Neuronal stem cell (in vitro differentiated cells): ENCODE data around the gene PFKP.
A peak's percentile ranks its signal among the peaks of the same experiment; 100 is the strongest.

Experiments
- DNase-seq: peaks from one replicate; pipeline ENCODE4 v3.0.0-alpha.2; 2013; ENCODE audit warnings: low spot score
- H2AFZ ChIP-seq: one replicate; pipeline ENCODE4 v1.6.1; 2013; ENCODE audit warnings: mild to moderate bottlenecking, low read length, inconsistent platforms
- H2AK5ac ChIP-seq: 2 replicates; pipeline ENCODE4 v1.6.1; 2013; ENCODE audit warnings: low read depth, mild to moderate bottlenecking, inconsistent platforms, low read length, moderate library complexity, mixed read lengths
- H2BK120ac ChIP-seq: 2 replicates; pipeline ENCODE4 v1.6.1; 2013; ENCODE audit warnings: low read depth, mild to moderate bottlenecking, inconsistent platforms, low read length, moderate library complexity, mixed read lengths
- H2BK12ac ChIP-seq: one replicate; pipeline ENCODE4 v1.6.1; 2013; ENCODE audit warnings: low read length, inconsistent platforms
- H2BK15ac ChIP-seq: 2 replicates; pipeline ENCODE4 v1.6.1; 2013; ENCODE audit warnings: mild to moderate bottlenecking, low read length, inconsistent platforms, mixed read lengths
- H2BK5ac ChIP-seq: one replicate; pipeline ENCODE4 v1.6.1; 2013; ENCODE audit warnings: inconsistent platforms, mild to moderate bottlenecking, low read length, moderate library complexity
- H3K14ac ChIP-seq: one replicate; pipeline ENCODE4 v1.6.1; 2013; ENCODE audit warnings: low read length, inconsistent platforms
- H3K18ac ChIP-seq: 2 replicates; pipeline ENCODE4 v1.6.1; 2013; ENCODE audit warnings: low read length, inconsistent platforms
- H3K23ac ChIP-seq: 2 replicates; pipeline ENCODE4 v1.6.1; 2013; ENCODE audit warnings: low read depth, mild to moderate bottlenecking, mixed read lengths, low read length, inconsistent platforms; ENCODE audit not compliant: poor library complexity
- H3K27ac ChIP-seq: replicated peaks from 3 replicates; pipeline ENCODE4 v1.5.1; 2013; ENCODE audit warnings: low read length, inconsistent platforms
- H3K27me3 ChIP-seq, 3 experiments: 2 replicates each; pipeline ENCODE4 v1.6.1; 2013; ENCODE audit warnings: low read length in 3 of 3, mild to moderate bottlenecking in 2 of 3, inconsistent platforms in 1 of 3, low read depth in 1 of 3, mixed read lengths in 1 of 3, moderate library complexity in 1 of 3; ENCODE audit not compliant: control insufficient read depth in 3 of 3, insufficient read depth in 3 of 3
- H3K36me3 ChIP-seq, 2 donors: replicated peaks in 1 of 2; 2 replicates each; pipeline ENCODE4 v1.6.1; 2013; ENCODE audit warnings: low read length in 2 of 2; ENCODE audit not compliant: control insufficient read depth in 2 of 2, insufficient read depth in 2 of 2
- H3K4ac ChIP-seq: 2 replicates; pipeline ENCODE4 v1.6.1; 2013; ENCODE audit warnings: inconsistent platforms, mild to moderate bottlenecking, low read length, moderate library complexity
- H3K4me1 ChIP-seq, 2 donors: 1 replicate in 1 of 2; 2 replicates in 1 of 2; pipeline ENCODE4 v1.6.1; 2013; ENCODE audit warnings: low read length in 2 of 2, low read depth in 1 of 2; ENCODE audit not compliant: control insufficient read depth in 2 of 2, insufficient read depth in 1 of 2
- H3K4me2 ChIP-seq: one replicate; pipeline ENCODE4 v1.6.1; 2013; ENCODE audit warnings: mild to moderate bottlenecking, low read length, inconsistent platforms; ENCODE audit not compliant: insufficient read depth, poor library complexity, severe bottlenecking
- H3K4me3 ChIP-seq, 2 donors: 2 replicates each; pipeline ENCODE4 v1.5.1; 2013; ENCODE audit warnings: low read length in 2 of 2, mild to moderate bottlenecking in 2 of 2, inconsistent platforms in 1 of 2, moderate library complexity in 1 of 2
- H3K79me1 ChIP-seq: one replicate; pipeline ENCODE4 v1.6.1; 2013; ENCODE audit warnings: low read depth, mild to moderate bottlenecking, inconsistent platforms, low read length, moderate library complexity
- H3K9ac ChIP-seq: one replicate; pipeline ENCODE4 v1.6.1; 2013; ENCODE audit warnings: mild to moderate bottlenecking, low read depth, low read length, inconsistent platforms; ENCODE audit not compliant: poor library complexity
- H3K9me3 ChIP-seq, 2 donors: replicated peaks in 1 of 2; 2 replicates each; pipeline versions ENCODE3 to v1.6.1; 2013; ENCODE audit warnings: low read length in 2 of 2, mild to moderate bottlenecking in 2 of 2, inconsistent platforms in 1 of 2, low read depth in 1 of 2, mixed read lengths in 1 of 2, moderate library complexity in 1 of 2; ENCODE audit not compliant: control insufficient read depth in 2 of 2, insufficient read depth in 1 of 2
- H4K8ac ChIP-seq: one replicate; pipeline ENCODE4 v1.6.1; 2013; ENCODE audit warnings: low read depth, mild to moderate bottlenecking, inconsistent platforms, low read length, moderate library complexity
- H4K91ac ChIP-seq: one replicate; pipeline ENCODE4 v1.6.1; 2013; ENCODE audit warnings: low read length, low read depth, mild to moderate bottlenecking, inconsistent platforms; ENCODE audit not compliant: poor library complexity
- WGBS, 2 donors: extraction: QIAGEN DNeasy Blood & Tissue Kit; methylation state at CpG; one replicate each; pipeline ENCODE4 v1.1.7; 2013; ENCODE audit warnings: missing lambda C conversion rate in 2 of 2, mixed read lengths in 1 of 2; ENCODE audit not compliant: insufficient read length in 2 of 2, insufficient replicate concordance in 1 of 2; ENCODE audit errors: extremely low coverage in 2 of 2; 5-methylcytosine and 5-hydroxymethylcytosine counted together

PFKP gene

GRCh38 chr10:3022027-3022426 is 45.3 kb upstream of the PFKP start:
- Histone ChIP-seq H3K4me3 (no peak overlapping the region), H3K9ac (no peak overlapping the region), H3K79me1 (no peaks in the 10 kb centered on the region), H3K4me1 (no peaks in the 10 kb centered on the region), H4K91ac (no peak overlapping the region), H3K23ac (no peak overlapping the region), H3K36me3 (no peaks in the 10 kb centered on the region), H3K27me3 (no peaks in the 10 kb centered on the region), H3K9me3 (peaks cover 0 to 4% of the 10 kb centered on the region in 2 donors), H3K4me2 (no peak overlapping the region), H3K4ac (no peak overlapping the region), H4K8ac (no peak overlapping the region), H2BK5ac (no peak overlapping the region), H2BK15ac (no peak overlapping the region), H2AK5ac (no peak overlapping the region), H2BK120ac (no peak overlapping the region), H3K27ac (no peak overlapping the region), H3K14ac (no peak overlapping the region), H2AFZ (no peak overlapping the region), H2BK12ac (no peak overlapping the region), H3K18ac (no peak overlapping the region)
- no peak for DNase-seq
- WGBS, 2 donors, result no CpG with 5 or more reads among the region's 3 CpGs

- no CpG with 5 or more reads among the region's 2 CpGs for whole genome bisulfite sequencing, 2 donors
- H2BK12ac ChIP-seq, result no peak overlapping the region
Observed at GRCh38 chr10:3023892-3024291, 43.5 kb upstream of the PFKP start.

GRCh38 chr10:3025026-3025683 is 42.2 kb upstream of the PFKP start:
- no peaks in the 10 kb centered on the region for H3K4me1 ChIP-seq
- no peak overlapping the region for H3K18ac ChIP-seq
- no peak overlapping the region for H2BK12ac ChIP-seq
- H2BK15ac ChIP-seq, result no peak overlapping the region
- no peak overlapping the region for H3K4me2 ChIP-seq
- H2AK5ac ChIP-seq, result no peak overlapping the region
- H3K4me3 ChIP-seq, result no peak overlapping the region
- no peak overlapping the region for H3K9ac ChIP-seq
- H3K27me3 ChIP-seq, result peaks cover 0 to 6% (median 0%) of the 10 kb centered on the region in 3 experiments
- no peak overlapping the region for H3K23ac ChIP-seq
- DNase-seq, result no peak
- H3K4ac ChIP-seq, result no peak overlapping the region
- no peak overlapping the region for H2BK5ac ChIP-seq
- no peak overlapping the region for H2AFZ ChIP-seq
- H3K14ac ChIP-seq, result no peak overlapping the region
- no peak overlapping the region for H2BK120ac ChIP-seq
- no peaks in the 10 kb centered on the region for H3K36me3 ChIP-seq
- H4K8ac ChIP-seq, result no peak overlapping the region
- no peak overlapping the region for H3K27ac ChIP-seq
- WGBS, 2 donors, result no CpG with 5 or more reads among the region's 6 CpGs
- no peaks in the 10 kb centered on the region for H3K79me1 ChIP-seq
- peaks cover 0 to 2% of the 10 kb centered on the region in 2 donors for H3K9me3 ChIP-seq
- H4K91ac ChIP-seq, result no peak overlapping the region

More at GRCh38 chr10:3023892-3024291, 43.5 kb upstream of the PFKP start:
- no peak overlapping the region for H3K23ac ChIP-seq
- H3K27me3 ChIP-seq, result no peaks in the 10 kb centered on the region
- H3K4me1 ChIP-seq, result no peaks in the 10 kb centered on the region
- no peak overlapping the region for H4K91ac ChIP-seq
- no peak overlapping the region for H3K14ac ChIP-seq
- H3K4me3 ChIP-seq, result no peak overlapping the region
- no peak overlapping the region for H3K4ac ChIP-seq
- no peak overlapping the region for H2BK120ac ChIP-seq
- no peak overlapping the region for H2BK5ac ChIP-seq
- H3K18ac ChIP-seq, result no peak overlapping the region
- H2AK5ac ChIP-seq, result no peak overlapping the region
- H3K4me2 ChIP-seq, result no peak overlapping the region
- no peaks in the 10 kb centered on the region for H3K36me3 ChIP-seq
- no peak overlapping the region for H3K9ac ChIP-seq
- H3K27ac ChIP-seq, result no peak overlapping the region
- peaks cover 0 to 4% of the 10 kb centered on the region in 2 donors for H3K9me3 ChIP-seq
- H2BK15ac ChIP-seq, result no peak overlapping the region
- H2AFZ ChIP-seq, result no peak overlapping the region
- no peak overlapping the region for H4K8ac ChIP-seq
- no peaks in the 10 kb centered on the region for H3K79me1 ChIP-seq
- no peak for DNase-seq

- Histone ChIP-seq H3K4me3 (peak overlapping the region in 1 of 2 donors; percentile 42), H3K4me2 (no peak overlapping the region), H3K4me1 (no peaks in the 10 kb centered on the region), H2BK12ac (no peak overlapping the region), H2BK5ac (no peak overlapping the region), H3K36me3 (no peaks in the 10 kb centered on the region), H4K91ac (no peak overlapping the region), H3K18ac (no peak overlapping the region), H3K14ac (no peak overlapping the region), H3K9me3 (peaks cover 0 to 2% of the 10 kb centered on the region in 2 donors), H4K8ac (no peak overlapping the region), H2AK5ac (no peak overlapping the region), H2BK120ac (no peak overlapping the region), H3K23ac (no peak overlapping the region), H2AFZ (no peak overlapping the region), H3K79me1 (no peaks in the 10 kb centered on the region), H3K4ac (no peak overlapping the region), H2BK15ac (no peak overlapping the region), H3K9ac (no peak overlapping the region), H3K27me3 (peaks cover 0 to 7% (median 0%) of the 10 kb centered on the region in 3 experiments), H3K27ac (no peak overlapping the region)
- DNase-seq, result no peak
- no CpG with 5 or more reads among the region's 3 CpGs for WGBS, 2 donors
Observed at GRCh38 chr10:3027866-3028265, 39.5 kb upstream of the PFKP start.
